Esophagus muscularis mucosa (tissue), 4 donors: ENCODE measurements around the gene CCDC174. TPM values are rescaled to one million over a fixed set of nuclear protein-coding genes. Genes with fewer than 3 reads are reported as not detected.

Source experiments
- DNase-seq: peaks from one replicate; pipeline ENCODE4 v3.0.0-alpha.2; 2017; ENCODE audit errors: extremely low spot score
- H3K27ac ChIP-seq, 4 donors: fragments of 200-600 bp; sonication (generic); replicated peaks in 1 of 4; 1 replicate in 3 of 4; 2 replicates in 1 of 4; pipeline ENCODE4 v1.5.1; 2016 to 2019; ENCODE audit warnings: mild to moderate bottlenecking in 1 of 4
- H3K27me3 ChIP-seq, 4 donors: fragments of 200-600 bp; sonication (generic); one replicate each; pipeline versions ENCODE4 v1.5.1 to v1.6.0; 2016 to 2019
- H3K36me3 ChIP-seq, 4 donors: fragments of 200-600 bp; sonication (generic); one replicate each; pipeline ENCODE4 v1.5.1; 2016 to 2019
- H3K4me1 ChIP-seq, 4 donors: fragments of 200-600 bp; sonication (generic); one replicate each; pipeline ENCODE4 v1.5.1; 2016 to 2019
- H3K4me3 ChIP-seq, 4 donors: fragments of 200-600 bp; sonication (generic); 1 replicate in 2 of 4; 2 replicates in 2 of 4; pipeline ENCODE4 v1.5.1; 2016 to 2019; ENCODE audit warnings: mild to moderate bottlenecking in 4 of 4, moderate library complexity in 1 of 4
- H3K9me3 ChIP-seq, 4 donors: fragments of 200-600 bp; sonication (generic); 1 replicate in 3 of 4; 2 replicates in 1 of 4; pipeline ENCODE4 v1.5.1; 2016 to 2019
- CTCF ChIP-seq, 3 experiments: fragments of 200-600 bp in 2 of 3; fragments of 450-650 bp in 1 of 3; sonication (generic) in 2 of 3; IDR thresholded peaks; one replicate each; pipeline ENCODE4 v1.5.1; 2017 to 2019; ENCODE audit warnings: antibody characterized with exemption in 3 of 3, mild to moderate bottlenecking in 2 of 3, moderate library complexity in 1 of 3
- EP300 ChIP-seq: sonication (generic); formaldehyde crosslinking; IDR thresholded peaks from one replicate; pipeline ENCODE4 v1.6.1; 2017; ENCODE audit warnings: antibody characterized with exemption
- POLR2A ChIP-seq: fragments of 450-650 bp; IDR thresholded peaks from one replicate; pipeline ENCODE4 v1.6.1; 2017; ENCODE audit warnings: antibody characterized with exemption, moderate library complexity, mild to moderate bottlenecking, low read depth
- POLR2AphosphoS5 ChIP-seq, 2 donors: sonication (generic); formaldehyde crosslinking; IDR thresholded peaks; one replicate each; pipeline ENCODE4 v1.6.1; 2017; ENCODE audit warnings: antibody characterized with exemption in 2 of 2
- WGBS: methylation state at CpG from one replicate; pipeline ENCODE4 v1.1.5; 2018; 5-methylcytosine and 5-hydroxymethylcytosine counted together
- intact Hi-C: fragments of 100-400 bp; cut with DNase I; formaldehyde crosslinking; loops from one replicate; pipeline ENCODE4 v1.15.1; 2023
- total RNA-seq, 4 donors: library from RNA; depleted of rRNA; stranded (reverse); fragments of >200 nt; gene quantifications; one replicate each; pipeline versions ENCODE4 v1.1.0 to v1.2.1, GENCODE V29; 2016

The CCDC174 gene
- total RNA-seq, 4 donors from 2014 or later = 10.8 to 17.0 (median 13.5) TPM

DNA sequence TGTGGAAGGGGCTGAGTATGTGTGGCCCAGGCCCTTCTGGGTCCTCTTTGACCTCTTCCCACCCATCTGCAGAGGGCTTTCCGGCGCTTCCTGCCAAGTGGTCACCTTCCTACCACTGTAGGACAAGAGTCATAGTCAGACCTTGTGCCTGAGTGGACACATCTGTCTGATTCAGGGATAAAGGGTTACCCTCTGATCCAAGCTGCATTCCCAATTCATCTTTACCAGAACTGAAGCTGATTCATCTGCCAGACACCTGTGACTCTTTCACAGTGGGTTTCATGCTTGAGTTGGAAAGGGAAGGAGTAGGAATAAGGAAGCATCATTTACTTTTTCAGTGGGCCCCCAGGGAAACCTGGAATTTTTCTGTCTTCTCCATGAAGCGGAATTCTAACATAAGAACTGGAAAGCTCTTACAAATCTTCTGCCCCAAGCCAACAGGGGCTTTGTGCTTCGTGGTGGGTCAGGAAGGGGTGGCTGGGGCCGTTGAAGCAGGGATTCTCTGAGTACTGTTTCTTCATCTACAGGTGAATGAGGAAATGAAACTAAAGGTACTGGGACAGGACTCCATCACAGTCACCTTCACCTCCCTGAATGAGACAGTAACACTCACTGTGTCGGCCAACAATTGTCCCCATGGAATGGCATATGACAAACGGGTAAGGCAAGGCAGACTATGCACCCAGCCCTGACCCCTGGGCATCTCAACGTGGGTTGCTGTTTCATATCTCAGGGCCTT is 69.7 kb downstream of the CCDC174 start:
- H3K27me3 ChIP-seq = no peaks in the 10 kb centered on the region
- no peaks in the 10 kb centered on the region for H3K36me3 ChIP-seq
- H3K4me3 ChIP-seq = no peak overlapping the region
- no peak overlapping the region for H3K27ac ChIP-seq
- intact Hi-C loops = no loop called here
- WGBS = 81% methylated on average over 6 of the region's 8 CpGs
- DNase-seq = no peak
- peaks cover 17 to 26% (median 22%) of the 10 kb centered on the region in 4 donors for H3K4me1 ChIP-seq
- no peaks in the 10 kb centered on the region for H3K9me3 ChIP-seq
- TF ChIP-seq POLR2AphosphoS5 (IDR thresholded peaks at IDR 0.05) (no peak), CTCF (IDR thresholded peaks at IDR 0.05) (no peak), POLR2A (no peak), EP300 (no peak)

Other genes with a start within 250 kb of the CCDC174 start
- gene SLC6A6, start 249.2 kb upstream of the CCDC174 start, total RNA-seq = 10 to 100 TPM; 15.0 to 36.2 (median 23.7) TPM
- under 1 TPM; 0.45 to 0.92 (median 0.66) TPM for gene GRIP2, start 111.4 kb upstream of the CCDC174 start, total RNA-seq
- gene C3orf20, start 23.4 kb downstream of the CCDC174 start, total RNA-seq = under 1 TPM in 1 of 4 donors, not detected in 3; 0.11 TPM
- 10 to 100 TPM; 15.4 to 21.1 (median 16.1) TPM for gene FGD5, start 167.2 kb downstream of the CCDC174 start, total RNA-seq